ENCODE measurements around the gene SMOC1. TPM values are rescaled to one million over a fixed set of nuclear protein-coding genes. Genes with fewer than 3 reads are reported as not detected.

The SMOC1 gene
- total and polyA plus RNA-seq, 2 of the 8 experiments (the other 6 are each of a cell fraction or from before 2014, with no cell fraction given), result 1.6 to 2.4 TPM

DNA sequence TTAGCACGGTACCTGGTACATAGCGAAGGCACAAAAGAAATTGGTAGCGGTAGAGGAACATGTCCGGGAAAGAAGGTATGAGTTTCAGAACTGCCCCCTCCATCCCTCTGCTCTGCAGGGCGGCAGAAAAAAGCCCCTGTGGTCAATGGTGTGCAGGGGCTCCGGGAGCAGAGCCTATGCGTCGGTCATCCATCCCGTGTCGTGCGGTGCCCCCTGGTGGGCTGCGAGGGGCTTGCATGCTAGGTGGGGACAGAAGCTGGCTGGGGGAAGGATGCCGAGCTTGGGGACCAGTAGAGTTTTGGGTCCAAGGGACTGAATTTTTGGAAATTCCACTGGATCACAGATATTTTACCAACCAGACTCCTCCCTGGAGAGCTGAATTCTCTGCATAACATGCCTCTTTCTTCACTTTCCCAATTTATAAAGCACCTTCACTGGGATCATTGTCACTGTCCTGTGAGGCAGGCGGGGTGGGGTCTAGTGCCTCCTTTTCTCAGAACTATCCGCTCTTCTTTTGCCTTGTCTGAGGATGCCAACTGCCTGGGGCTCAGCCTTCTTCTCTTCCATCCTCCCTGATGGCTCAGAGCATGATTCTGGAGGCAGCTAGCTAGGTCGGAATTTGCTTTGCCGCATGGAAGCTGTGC lies 148.7 kb downstream of the SMOC1 start (continued):
- TF ChIP-seq TAF1 (IDR thresholded peaks at IDR 0.05; ENCODE audit: low read depth, low read length), result 0 out of 2 replicates have a peak, but pooled peaks have one; percentile 4

Measured in H1 (cell line).